Upper lobe of left lung (tissue), 4 donors: ENCODE measurements around the gene HLA-C.

Experiments used
- EP300 ChIP-seq, 4 donors: sonication (generic); formaldehyde crosslinking; IDR thresholded peaks; one replicate each; pipeline ENCODE4 v1.5.1; 2017; ENCODE audit warnings: antibody characterized with exemption in 4 of 4, control low read depth in 2 of 4
- POLR2A ChIP-seq, 4 donors: fragments of 450-650 bp; IDR thresholded peaks; one replicate each; pipeline ENCODE4 v1.5.1; 2016 to 2017; ENCODE audit warnings: antibody characterized with exemption in 4 of 4, mild to moderate bottlenecking in 2 of 4
- POLR2AphosphoS5 ChIP-seq, 2 donors: sonication (generic); formaldehyde crosslinking; IDR thresholded peaks; one replicate each; pipeline ENCODE4 v1.5.1; 2017; ENCODE audit warnings: antibody characterized with exemption in 2 of 2
- TF ChIP-seq, protein P1 (sequence below), 6 experiments: fragments of 450-650 bp in 4 of 6; fragments of 200-600 bp in 2 of 6; sonication (generic) in 2 of 6; IDR thresholded peaks; one replicate each; pipeline ENCODE4 v1.5.1; 2016 to 2019; ENCODE audit warnings: antibody characterized with exemption in 6 of 6

- TF ChIP-seq, protein P1, sequence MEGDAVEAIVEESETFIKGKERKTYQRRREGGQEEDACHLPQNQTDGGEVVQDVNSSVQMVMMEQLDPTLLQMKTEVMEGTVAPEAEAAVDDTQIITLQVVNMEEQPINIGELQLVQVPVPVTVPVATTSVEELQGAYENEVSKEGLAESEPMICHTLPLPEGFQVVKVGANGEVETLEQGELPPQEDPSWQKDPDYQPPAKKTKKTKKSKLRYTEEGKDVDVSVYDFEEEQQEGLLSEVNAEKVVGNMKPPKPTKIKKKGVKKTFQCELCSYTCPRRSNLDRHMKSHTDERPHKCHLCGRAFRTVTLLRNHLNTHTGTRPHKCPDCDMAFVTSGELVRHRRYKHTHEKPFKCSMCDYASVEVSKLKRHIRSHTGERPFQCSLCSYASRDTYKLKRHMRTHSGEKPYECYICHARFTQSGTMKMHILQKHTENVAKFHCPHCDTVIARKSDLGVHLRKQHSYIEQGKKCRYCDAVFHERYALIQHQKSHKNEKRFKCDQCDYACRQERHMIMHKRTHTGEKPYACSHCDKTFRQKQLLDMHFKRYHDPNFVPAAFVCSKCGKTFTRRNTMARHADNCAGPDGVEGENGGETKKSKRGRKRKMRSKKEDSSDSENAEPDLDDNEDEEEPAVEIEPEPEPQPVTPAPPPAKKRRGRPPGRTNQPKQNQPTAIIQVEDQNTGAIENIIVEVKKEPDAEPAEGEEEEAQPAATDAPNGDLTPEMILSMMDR (IDR thresholded peaks at IDR 0.05): no peak
- TF ChIP-seq POLR2AphosphoS5 (IDR thresholded peaks at IDR 0.05) (no peak), POLR2A (IDR thresholded peaks at IDR 0.05) (no peak), EP300 (IDR thresholded peaks at IDR 0.05) (no peak)
Measured at GRCh38 chr6:31299947-31300346, 28.1 kb upstream of the HLA-C start.
